GM23338 (cell line): ENCODE data around the gene PNLIP.

Source experiments
- CTCF ChIP-seq, 2 experiments: fragments of 200-600 bp in 1 of 2; sonication (generic) in 1 of 2; conservative IDR thresholded peaks; 2 replicates each; pipeline versions ENCODE4 v1.5.1 to v1.6.1; 2016 to 2017; ENCODE audit warnings: antibody characterized with exemption in 2 of 2, low read depth in 2 of 2, mild to moderate bottlenecking in 2 of 2, moderate library complexity in 1 of 2
- ETS1 ChIP-seq: IDR thresholded peaks from 2 replicates; pipeline ENCODE4 v1.6.1; 2016; ENCODE audit warnings: antibody characterized with exemption
- EZH2 ChIP-seq: fragments of 200-600 bp; sonication (generic); IDR thresholded peaks from one replicate; pipeline ENCODE4 v1.8.0; 2017; ENCODE audit warnings: antibody characterized with exemption, mild to moderate bottlenecking, low read depth; ENCODE audit not compliant: unreplicated experiment
- EZH2phosphoT487 ChIP-seq: fragments of 200-600 bp; sonication (generic); IDR thresholded peaks from one replicate; pipeline ENCODE4 v1.8.1; 2018; ENCODE audit warnings: antibody characterized with exemption; ENCODE audit not compliant: unreplicated experiment
- POLR2AphosphoS5 ChIP-seq: IDR thresholded peaks from 2 replicates; pipeline ENCODE4 v1.6.1; 2016; ENCODE audit warnings: antibody characterized with exemption, low read depth
- TF ChIP-seq, protein P1 (sequence below): IDR thresholded peaks from one replicate; pipeline ENCODE4 v1.6.1; 2018; ENCODE audit warnings: antibody characterized with exemption; ENCODE audit not compliant: unreplicated experiment

GRCh38 chr10:116610443-116611152, 64.9 kb downstream of the PNLIP start:
- TF ChIP-seq CTCF (conservative IDR thresholded peaks at IDR 0.05; ENCODE audit: low read depth in 2 of 2), result no peak
- TF ChIP-seq ETS1, result no peak
- no peak for TF ChIP-seq POLR2AphosphoS5
- TF ChIP-seq EZH2, result no peak
- TF ChIP-seq EZH2phosphoT487, result no peak
- TF ChIP-seq, protein P1, sequence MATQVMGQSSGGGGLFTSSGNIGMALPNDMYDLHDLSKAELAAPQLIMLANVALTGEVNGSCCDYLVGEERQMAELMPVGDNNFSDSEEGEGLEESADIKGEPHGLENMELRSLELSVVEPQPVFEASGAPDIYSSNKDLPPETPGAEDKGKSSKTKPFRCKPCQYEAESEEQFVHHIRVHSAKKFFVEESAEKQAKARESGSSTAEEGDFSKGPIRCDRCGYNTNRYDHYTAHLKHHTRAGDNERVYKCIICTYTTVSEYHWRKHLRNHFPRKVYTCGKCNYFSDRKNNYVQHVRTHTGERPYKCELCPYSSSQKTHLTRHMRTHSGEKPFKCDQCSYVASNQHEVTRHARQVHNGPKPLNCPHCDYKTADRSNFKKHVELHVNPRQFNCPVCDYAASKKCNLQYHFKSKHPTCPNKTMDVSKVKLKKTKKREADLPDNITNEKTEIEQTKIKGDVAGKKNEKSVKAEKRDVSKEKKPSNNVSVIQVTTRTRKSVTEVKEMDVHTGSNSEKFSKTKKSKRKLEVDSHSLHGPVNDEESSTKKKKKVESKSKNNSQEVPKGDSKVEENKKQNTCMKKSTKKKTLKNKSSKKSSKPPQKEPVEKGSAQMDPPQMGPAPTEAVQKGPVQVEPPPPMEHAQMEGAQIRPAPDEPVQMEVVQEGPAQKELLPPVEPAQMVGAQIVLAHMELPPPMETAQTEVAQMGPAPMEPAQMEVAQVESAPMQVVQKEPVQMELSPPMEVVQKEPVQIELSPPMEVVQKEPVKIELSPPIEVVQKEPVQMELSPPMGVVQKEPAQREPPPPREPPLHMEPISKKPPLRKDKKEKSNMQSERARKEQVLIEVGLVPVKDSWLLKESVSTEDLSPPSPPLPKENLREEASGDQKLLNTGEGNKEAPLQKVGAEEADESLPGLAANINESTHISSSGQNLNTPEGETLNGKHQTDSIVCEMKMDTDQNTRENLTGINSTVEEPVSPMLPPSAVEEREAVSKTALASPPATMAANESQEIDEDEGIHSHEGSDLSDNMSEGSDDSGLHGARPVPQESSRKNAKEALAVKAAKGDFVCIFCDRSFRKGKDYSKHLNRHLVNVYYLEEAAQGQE, result no peak
